HepG2 (cell line): ENCODE results near the gene NR1I2. TPM values are rescaled to one million over a fixed set of nuclear protein-coding genes. Genes with fewer than 3 reads are reported as not detected.

Experiments
- ATAC-seq: fragments of 200-7000 bp; cut with Tn5 transposase; 3 replicates; pipeline ENCODE4 v1.9.1; 2020; ENCODE audit warnings: mild to moderate bottlenecking, moderate library complexity
- BruUV-seq: library from RNA; stranded (reverse); fragments of 400-500 nt; replicated peaks from 2 replicates; lab custom pipeline; 2021; lab: Mats Ljungman, UMichigan
- CTCF ChIA-PET: fragments of 300-600 bp; formaldehyde crosslinking; extraction: SDS; loops from one replicate; lab custom pipeline; 2021; ENCODE audit warnings: low total read pairs, inconsistent platforms, low intra/inter-chr PET ratio; lab: Yijun Ruan, JAX
- POLR2A ChIA-PET: fragments of 350-600 bp; sonication (Branson Sonifier 250); formaldehyde crosslinking; loops from one replicate; lab custom pipeline; 2020; ENCODE audit warnings: antibody characterized with exemption, inconsistent platforms; lab: Yijun Ruan, JAX
- DNase-seq: peaks from one replicate; pipeline ENCODE4 v3.0.0-alpha.2; 2015; ENCODE audit warnings: low spot score
- FAIRE-seq: peaks from 3 replicates; lab custom pipeline; 2011; peaks lifted over from hg19 to GRCh38; lab: Jason Lieb, UNC
- H2AFZ ChIP-seq: one replicate; pipeline ENCODE4 v1.6.1; 2011; ENCODE audit warnings: low read length, inconsistent platforms
- H3K27ac ChIP-seq: fragments of 300-600 bp; 3 replicates; pipeline ENCODE4 v1.8.0; 2011; ENCODE audit warnings: mixed run types, mild to moderate bottlenecking, mixed read lengths, low read length, inconsistent platforms; ENCODE audit not compliant: insufficient read depth; ENCODE audit errors: extremely low read length
- H3K27me3 ChIP-seq, 2 experiments: fragments of 200-600 bp in 1 of 2; 2 replicates in 1 of 2; 3 replicates in 1 of 2; pipeline versions ENCODE4 v1.6.0 to v1.8.0; 2011; ENCODE audit warnings: low read length in 2 of 2, mild to moderate bottlenecking in 2 of 2, moderate library complexity in 2 of 2, inconsistent platforms in 1 of 2; ENCODE audit not compliant: insufficient read depth in 2 of 2, control insufficient read depth in 1 of 2
- H3K36me3 ChIP-seq, 2 experiments: fragments of 200-600 bp in 1 of 2; replicated peaks in 1 of 2; 2 replicates in 1 of 2; 3 replicates in 1 of 2; pipeline versions ENCODE4 v1.5.1 to v1.8.0; 2011; ENCODE audit warnings: low read length in 2 of 2, inconsistent platforms in 1 of 2; ENCODE audit not compliant: insufficient read depth in 2 of 2, control insufficient read depth in 1 of 2
- H3K4me1 ChIP-seq: 2 replicates; pipeline ENCODE4 v1.5.1; 2012; ENCODE audit warnings: low read length, inconsistent platforms; ENCODE audit not compliant: insufficient read depth
- H3K4me2 ChIP-seq: 2 replicates; pipeline ENCODE4 v1.6.0; 2011; ENCODE audit warnings: low read depth, low read length, inconsistent platforms
- H3K4me3 ChIP-seq, 3 experiments: fragments of 200-600 bp in 1 of 3; sonication (generic), shearing (Covaris generic) in 1 of 3; replicated peaks in 1 of 3; 2 replicates each; pipeline ENCODE4 v1.5.1; 2011 to 2016; ENCODE audit warnings: low read length in 3 of 3, inconsistent platforms in 2 of 3, low read depth in 2 of 3, mild to moderate bottlenecking in 2 of 3, control low read depth in 1 of 3, mixed read lengths in 1 of 3; ENCODE audit not compliant: insufficient read depth in 1 of 3
- H3K79me2 ChIP-seq: one replicate; pipeline ENCODE4 v1.6.1; 2011; ENCODE audit warnings: low read length, inconsistent platforms; ENCODE audit not compliant: insufficient read depth
- H3K9ac ChIP-seq: 2 replicates; pipeline ENCODE4 v1.6.0; 2011; ENCODE audit warnings: mild to moderate bottlenecking, low read depth, low read length, inconsistent platforms; ENCODE audit not compliant: insufficient read depth
- H3K9me3 ChIP-seq: 2 replicates; pipeline ENCODE4 v1.5.1; 2012; ENCODE audit warnings: mild to moderate bottlenecking, low read length
- H4K20me1 ChIP-seq: 2 replicates; pipeline ENCODE4 v1.6.0; 2011; ENCODE audit warnings: inconsistent platforms, mild to moderate bottlenecking, low read length, moderate library complexity; ENCODE audit not compliant: insufficient read depth
- BHLHE40 ChIP-seq: IDR thresholded peaks from 2 replicates; pipeline ENCODE4 v1.6.1; 2011; ENCODE audit warnings: low read length, improper control_type of control experiment
- EP300 ChIP-seq, 3 experiments: sonication (generic) in 1 of 3; formaldehyde crosslinking in 1 of 3; IDR thresholded peaks; 2 replicates each; pipeline versions ENCODE4 v1.5.1 to v1.6.1; 2011 to 2020; ENCODE audit warnings: low read depth in 2 of 3, low read length in 2 of 3, borderline replicate concordance in 1 of 3, improper control_type of control experiment in 1 of 3, mild to moderate bottlenecking in 1 of 3, missing genetic modification reagents in 1 of 3, moderate library complexity in 1 of 3
- GPN1 ChIP-seq: sonication (generic); formaldehyde crosslinking; IDR thresholded peaks from 2 replicates; pipeline ENCODE4 v1.5.1; 2020; ENCODE audit warnings: missing genetic modification reagents, borderline replicate concordance
- HNF4A ChIP-seq: sonication (generic); formaldehyde crosslinking; IDR thresholded peaks from 2 replicates; pipeline ENCODE4 v1.4.0; 2020; ENCODE audit warnings: missing genetic modification reagents
- KLF12 ChIP-seq: sonication (generic); formaldehyde crosslinking; IDR thresholded peaks from 2 replicates; pipeline ENCODE4 v1.4.0; 2020; ENCODE audit warnings: missing genetic modification reagents, borderline replicate concordance
- NR2F6 ChIP-seq, 2 experiments: IDR thresholded peaks; 2 replicates each; pipeline ENCODE4 v1.6.1; 2016; ENCODE audit warnings: antibody characterized with exemption in 1 of 2, mild to moderate bottlenecking in 1 of 2
- RFX3 ChIP-seq: IDR thresholded peaks from 2 replicates; pipeline ENCODE4 v1.6.1; 2016; ENCODE audit warnings: missing biosample characterization, missing genetic modification reagents
- RXRB ChIP-seq: IDR thresholded peaks from 2 replicates; pipeline ENCODE4 v1.6.1; 2016; ENCODE audit warnings: borderline replicate concordance, missing genetic modification reagents, missing compliant biosample characterization
- SRSF4 ChIP-seq: fragments of 200-400 bp; formaldehyde crosslinking; IDR thresholded peaks from one replicate; pipeline ENCODE4 v1.6.1; 2018; ENCODE audit warnings: mild to moderate bottlenecking, low read depth, low read length, moderate library complexity; ENCODE audit not compliant: poor library complexity, severe bottlenecking
- ZNF430 ChIP-seq: sonication (generic); formaldehyde crosslinking; IDR thresholded peaks from 2 replicates; pipeline ENCODE4 v1.9.0; 2021; ENCODE audit warnings: mild to moderate bottlenecking, missing genetic modification reagents
- ZNF451 ChIP-seq: sonication (generic); formaldehyde crosslinking; IDR thresholded peaks from 2 replicates; pipeline ENCODE4 v1.5.0; 2020; ENCODE audit warnings: mild to moderate bottlenecking, missing genetic modification reagents
- ZNF607 ChIP-seq: sonication (generic); formaldehyde crosslinking; IDR thresholded peaks from 2 replicates; pipeline ENCODE4 v1.5.1; 2020; ENCODE audit warnings: missing genetic modification reagents, mild to moderate bottlenecking, borderline replicate concordance
- ZNF619 ChIP-seq: sonication (generic); formaldehyde crosslinking; IDR thresholded peaks from 2 replicates; pipeline ENCODE4 v1.4.0; 2020; ENCODE audit warnings: mild to moderate bottlenecking, missing genetic modification reagents
- WGBS: methylation state at CpG from one replicate; pipeline ENCODE4 v1.1.6; 2017; ENCODE audit warnings: low lambda C conversion rate; 5-methylcytosine and 5-hydroxymethylcytosine counted together
- in situ Hi-C: cut with HindIII; loops from 2 replicates; pipeline ENCODE4 v1.10.0; 2017; ENCODE audit warnings: low pct_unique_long_range_greater_than_20kb; ENCODE audit not compliant: extremely low pct_ligation_motif_present
- intact Hi-C: fragments of 100-400 bp; cut with micrococcal nuclease; formaldehyde crosslinking; loops from one replicate; pipeline ENCODE4 v1.10.0; 2022; ENCODE audit not compliant: unreplicated experiment
- polyA plus RNA-seq, 8 experiments: library from polyadenylated mRNA; depleted of rRNA in 3 of 8; stranded (reverse) in 7 of 8; unstranded in 1 of 8; fragments of >200 nt; fragmentation: Illumina TruSeq in 4 of 8; extraction: Trizol in 4 of 8; gene quantifications; 2 replicates each; pipeline versions ENCODE4 v1.2.1 to v1.2.3, GENCODE V29; 2011 to 2016; ENCODE audit warnings: low read depth in 4 of 8, missing spikeins in 1 of 8, mixed read lengths in 1 of 8; ENCODE audit not compliant: insufficient read depth in 1 of 8
- total RNA-seq, 5 experiments: library from RNA; depleted of rRNA; stranded (reverse); fragments of >200 nt; fragmentation: Illumina TruSeq; extraction: Trizol; gene quantifications; 2 replicates each; pipeline ENCODE4 v1.2.3, GENCODE V29; 2016; ENCODE audit warnings: low read depth in 1 of 5
- TF ChIP-seq, protein P1 (sequence below): sonication (generic); formaldehyde crosslinking; IDR thresholded peaks from 2 replicates; pipeline ENCODE4 v1.8.1; 2023; ENCODE audit warnings: mild to moderate bottlenecking, missing genetic modification reagents

NR1I2 gene
- total and polyA plus RNA-seq, 2 of the 13 experiments (the other 11 are each of a cell fraction or from before 2014, with no cell fraction given) = 8.8 to 13.4 TPM

DNA sequence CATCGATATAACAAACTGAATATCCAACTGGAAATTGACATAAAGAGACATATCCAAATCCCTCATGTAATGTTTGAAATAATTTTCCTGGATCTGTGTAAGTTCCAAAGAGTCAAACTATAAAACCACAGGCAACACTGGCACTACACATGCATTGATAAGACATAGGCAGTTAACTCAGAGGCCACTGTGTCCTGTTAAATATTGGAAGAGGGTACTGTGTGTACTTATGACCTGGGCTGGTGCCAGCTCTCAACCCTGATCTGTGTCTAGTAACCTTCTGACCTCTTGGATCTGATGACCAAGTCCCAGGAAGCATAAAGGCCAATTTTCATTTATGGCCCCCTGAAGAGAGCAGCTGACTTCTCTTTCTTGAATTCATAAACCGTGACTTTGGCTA, 4.5 kb downstream of the NR1I2 start:
- BruUV-seq = no TSS peak
- whole genome bisulfite sequencing = 85% methylated on average over 2 of the region's 2 CpGs
- FAIRE-seq (no peak), ATAC-seq (no peak), DNase-seq (peak; percentile 38)
- Histone ChIP-seq H3K4me2 (no peak overlapping the region), H3K27ac (no peak overlapping the region), H2AFZ (no peak overlapping the region), H3K9me3 (no peaks in the 10 kb centered on the region), H4K20me1 (no peaks in the 10 kb centered on the region), H3K36me3 (no peaks in the 10 kb centered on the region), H3K4me1 (peaks cover 53% of the 10 kb centered on the region), H3K27me3 (no peaks in the 10 kb centered on the region), H3K9ac (no peak overlapping the region), H3K4me3 (no peak overlapping the region), H3K79me2 (no peaks in the 10 kb centered on the region)
- CTCF ChIA-PET = no interaction called here
- in situ Hi-C loops = no loop called here
- TF ChIP-seq NR2F6 (IDR thresholded peaks at IDR 0.05) (peak; percentile 35; the same call in 1 of the 2 replicates), NR2F6 (CRISPR knock-in tag; IDR thresholded peaks at IDR 0.05) (no peak), RFX3 (CRISPR knock-in tag) (no peak), HNF4A (CRISPR knock-in tag) (0 out of 2 replicates have a peak, but pooled peaks have one; percentile 6), ZNF451 (CRISPR knock-in tag) (no peak), BHLHE40 (no peak), ZNF607 (CRISPR knock-in tag) (no peak), EP300 (IDR thresholded peaks at IDR 0.05; ENCODE audit: low read depth in 2 of 2, low read length in 2 of 2) (peak in 1 of 2 experiments; percentile 21; a peak in 1 of 4 replicates), EP300 (CRISPR knock-in tag; IDR thresholded peaks at IDR 0.05; ENCODE audit: borderline replicate concordance) (no peak), GPN1 (CRISPR knock-in tag) (no peak), SRSF4 (no peak), ZNF430 (CRISPR knock-in tag) (no peak), KLF12 (CRISPR knock-in tag) (no peak), RXRB (no peak), ZNF619 (CRISPR knock-in tag) (no peak)
- TF ChIP-seq, protein P1, sequence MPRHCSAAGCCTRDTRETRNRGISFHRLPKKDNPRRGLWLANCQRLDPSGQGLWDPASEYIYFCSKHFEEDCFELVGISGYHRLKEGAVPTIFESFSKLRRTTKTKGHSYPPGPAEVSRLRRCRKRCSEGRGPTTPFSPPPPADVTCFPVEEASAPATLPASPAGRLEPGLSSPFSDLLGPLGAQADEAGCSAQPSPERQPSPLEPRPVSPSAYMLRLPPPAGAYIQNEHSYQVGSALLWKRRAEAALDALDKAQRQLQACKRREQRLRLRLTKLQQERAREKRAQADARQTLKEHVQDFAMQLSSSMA (CRISPR knock-in tag) = no peak
- intact Hi-C loops = no loop called here
- POLR2A ChIA-PET = no interaction called here
